Measurements from ENCODE around the gene ABHD11. TPM values are rescaled to one million over a fixed set of nuclear protein-coding genes. Genes with fewer than 3 reads are reported as not detected.

The ABHD11 gene
- polyA plus RNA-seq, 1 donor (not counting 4 experiments of a cell fraction or from before 2014, with no cell fraction given), result 11.3 TPM

- Histone ChIP-seq H3K4me1 (ENCODE audit: control insufficient read depth, extremely low read depth, insufficient read depth, low read length) (no peaks in the 10 kb centered on the region), H3K27me3 (ENCODE audit: control insufficient read depth, extremely low read depth, insufficient read depth, low read length) (peaks cover 45% of the 10 kb centered on the region), H2AFZ (ENCODE audit: control insufficient read depth, low read length) (no peak overlapping the region), H3K9ac (ENCODE audit: control insufficient read depth, extremely low read depth, insufficient read depth, low read length) (no peak overlapping the region), H3K9me1 (ENCODE audit: control insufficient read depth, extremely low read depth, insufficient read depth, low read length) (no peaks in the 10 kb centered on the region), H3K9me3 (ENCODE audit: control insufficient read depth, low read depth, low read length) (no peaks in the 10 kb centered on the region), H3K27ac (ENCODE audit: control insufficient read depth, insufficient read depth, low read length) (no peak overlapping the region), H3K36me3 (ENCODE audit: control insufficient read depth in 2 of 2, extremely low read depth in 1 of 2, insufficient read depth in 2 of 2, low read length in 2 of 2) (no peaks in the 10 kb centered on the region), H4K20me1 (ENCODE audit: control insufficient read depth, extremely low read depth, insufficient read depth, low read length) (no peaks in the 10 kb centered on the region), H3K4me2 (ENCODE audit: control insufficient read depth, extremely low read depth, insufficient read depth, low read depth, low read length) (no peak overlapping the region), H3K4me3 (ENCODE audit: control insufficient read depth in 2 of 3, extremely low read depth in 1 of 3, insufficient read depth in 2 of 3, low read depth in 1 of 3, low read length in 3 of 3) (no peak overlapping the region), H3K79me2 (ENCODE audit: control insufficient read depth, insufficient read depth, low read length) (no peaks in the 10 kb centered on the region)
- FAIRE-seq (no peak), DNase-seq (ENCODE audit: low read depth, low spot score) (no peak)
- dilution Hi-C loops (cut with MboI; ENCODE audit: extremely low pct_ligation_motif_present, low sequenced_read_pairs), result no loop called here
- TF ChIP-seq EZH2 (IDR thresholded peaks at IDR 0.05; ENCODE audit: low read length) (no peak), CTCF (optimal IDR thresholded peaks at IDR 0.05 in 1 of 3, IDR thresholded peaks at IDR 0.05 in 1 of 3, conservative IDR thresholded peaks at IDR 0.05 in 1 of 3; ENCODE audit: extremely low read depth in 1 of 3, insufficient read depth in 2 of 3, low read length in 3 of 3) (no peak)
Observed at GRCh38 chr7:73768641-73769480, 30.3 kb upstream of the ABHD11 start.

- H3K9me3 ChIP-seq (ENCODE audit: control insufficient read depth, low read depth, low read length), result no peaks in the 10 kb centered on the region
- no peak overlapping the region for H3K27ac ChIP-seq (ENCODE audit: control insufficient read depth, insufficient read depth, low read length)
- no peaks in the 10 kb centered on the region for H3K79me2 ChIP-seq (ENCODE audit: control insufficient read depth, insufficient read depth, low read length)
- DNase-seq (ENCODE audit: low read depth, low spot score) (no peak), FAIRE-seq (no peak)
- peaks cover 42% of the 10 kb centered on the region for H3K27me3 ChIP-seq (ENCODE audit: control insufficient read depth, extremely low read depth, insufficient read depth, low read length)
- no peaks in the 10 kb centered on the region for H4K20me1 ChIP-seq (ENCODE audit: control insufficient read depth, extremely low read depth, insufficient read depth, low read length)
- no peak overlapping the region for H3K4me2 ChIP-seq (ENCODE audit: control insufficient read depth, extremely low read depth, insufficient read depth, low read depth, low read length)
- H3K36me3 ChIP-seq (ENCODE audit: control insufficient read depth in 2 of 2, extremely low read depth in 1 of 2, insufficient read depth in 2 of 2, low read length in 2 of 2), result no peaks in the 10 kb centered on the region
- H3K9me1 ChIP-seq (ENCODE audit: control insufficient read depth, extremely low read depth, insufficient read depth, low read length), result no peaks in the 10 kb centered on the region
- no peak overlapping the region for H3K9ac ChIP-seq (ENCODE audit: control insufficient read depth, extremely low read depth, insufficient read depth, low read length)
- no peak overlapping the region for H3K4me3 ChIP-seq (ENCODE audit: control insufficient read depth in 2 of 3, extremely low read depth in 1 of 3, insufficient read depth in 2 of 3, low read depth in 1 of 3, low read length in 3 of 3)
- TF ChIP-seq CTCF (optimal IDR thresholded peaks at IDR 0.05 in 1 of 3, IDR thresholded peaks at IDR 0.05 in 1 of 3, conservative IDR thresholded peaks at IDR 0.05 in 1 of 3; ENCODE audit: extremely low read depth in 1 of 3, insufficient read depth in 2 of 3, low read length in 3 of 3) (no peak), EZH2 (IDR thresholded peaks at IDR 0.05; ENCODE audit: low read length) (no peak)
- dilution Hi-C loops (cut with MboI; ENCODE audit: extremely low pct_ligation_motif_present, low sequenced_read_pairs), result no loop called here
- no peaks in the 10 kb centered on the region for H3K4me1 ChIP-seq (ENCODE audit: control insufficient read depth, extremely low read depth, insufficient read depth, low read length)
- no peak overlapping the region for H2AFZ ChIP-seq (ENCODE audit: control insufficient read depth, low read length)
Observed at GRCh38 chr7:73766556-73767229, 28.1 kb upstream of the ABHD11 start.
